Left lung (tissue), 10 donors: Measurements from ENCODE around the gene DCC. TPM values are rescaled to one million over a fixed set of nuclear protein-coding genes. Genes with fewer than 3 reads are reported as not detected.

ENCODE experiments used
- ATAC-seq: fragments of 200-7000 bp; cut with Tn5 transposase; one replicate; pipeline ENCODE4 v1.9.1; 2020; ENCODE audit warnings: moderate library complexity
- DNase-seq, 4 donors: peaks; one replicate each; pipeline ENCODE4 v3.0.0-alpha.2; 2013 to 2020
- H3K27ac ChIP-seq, 2 donors: fragments of 200-600 bp; sonication (generic) in 1 of 2; one replicate each; pipeline versions ENCODE4 v1.5.0 to v1.8.0; 2020 to 2021
- H3K27me3 ChIP-seq, 2 donors: fragments of 200-600 bp; sonication (generic) in 1 of 2; one replicate each; pipeline versions ENCODE4 v1.5.0 to v1.8.0; 2020 to 2021
- H3K36me3 ChIP-seq, 2 donors: fragments of 200-600 bp; sonication (generic) in 1 of 2; one replicate each; pipeline versions ENCODE4 v1.5.0 to v1.8.0; 2020 to 2021
- H3K4me1 ChIP-seq, 2 donors: fragments of 200-600 bp; one replicate each; pipeline ENCODE4 v1.8.0; 2021
- H3K4me3 ChIP-seq, 2 donors: fragments of 200-600 bp; sonication (generic) in 1 of 2; one replicate each; pipeline versions ENCODE4 v1.5.0 to v1.8.0; 2020 to 2021; ENCODE audit warnings: mild to moderate bottlenecking in 1 of 2
- H3K9me3 ChIP-seq, 2 donors: fragments of 200-600 bp; sonication (generic) in 1 of 2; one replicate each; pipeline versions ENCODE4 v1.5.0 to v1.8.0; 2020 to 2021
- intact Hi-C, 2 donors: fragments of 100-400 bp; cut with DNase I; formaldehyde crosslinking; loops; one replicate each; pipeline versions ENCODE4 v1.11.2 to v1.14.2; 2022
- polyA plus RNA-seq, 6 donors: library from polyadenylated mRNA; unstranded; fragments of 120-200 nt; gene quantifications; one replicate each; pipeline ENCODE4 v1.2.1, GENCODE V29; 2013; ENCODE audit not compliant: insufficient read length in 6 of 6
- total RNA-seq, 2 donors: library from RNA; stranded (reverse); fragmentation: NEBNext Ultra II Directional; extraction: Animal tissue kit (Norgen Biotek cat#: 25700); gene quantifications; one replicate each; pipeline ENCODE4 v1.2.1, GENCODE V29; 2021
- TF ChIP-seq, protein P1 (sequence below), 2 donors: fragments of 200-600 bp; sonication (generic) in 1 of 2; IDR thresholded peaks; one replicate each; pipeline versions ENCODE4 v1.5.0 to v1.8.0; 2021; ENCODE audit warnings: antibody characterized with exemption in 2 of 2
- donor health status: DM: no; HTN: yes; CAD: no.
- donor health status: DM: no; HTN: no; CAD: no.

The DCC gene
- total and polyA plus RNA-seq, 8 donors = 0.61 to 3.5 (median 2.1) TPM

DNA sequence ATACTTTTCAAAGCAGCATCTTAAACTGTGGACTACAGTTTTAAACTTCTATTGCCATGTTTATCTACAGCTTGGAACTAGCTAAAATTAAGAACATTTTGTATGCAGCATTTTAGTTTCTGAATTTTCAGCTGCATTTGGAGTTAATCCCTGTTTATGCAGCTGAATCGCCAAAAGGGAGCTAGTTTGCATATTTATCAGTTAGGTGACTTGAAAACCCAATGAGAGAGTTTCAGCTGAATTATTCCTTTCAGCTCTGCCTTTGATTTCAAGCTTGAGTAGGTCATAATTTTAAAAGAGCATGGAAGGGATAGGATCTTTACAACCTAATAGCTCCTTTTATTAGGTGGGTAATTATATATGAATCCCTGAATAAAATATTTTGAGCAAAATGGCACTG, 1191.9 kb downstream of the DCC start:
- H3K27me3 ChIP-seq = no peaks in the 10 kb centered on the region
- H3K4me1 ChIP-seq = no peaks in the 10 kb centered on the region
- H3K27ac ChIP-seq = no peak overlapping the region
- TF ChIP-seq, protein P1, sequence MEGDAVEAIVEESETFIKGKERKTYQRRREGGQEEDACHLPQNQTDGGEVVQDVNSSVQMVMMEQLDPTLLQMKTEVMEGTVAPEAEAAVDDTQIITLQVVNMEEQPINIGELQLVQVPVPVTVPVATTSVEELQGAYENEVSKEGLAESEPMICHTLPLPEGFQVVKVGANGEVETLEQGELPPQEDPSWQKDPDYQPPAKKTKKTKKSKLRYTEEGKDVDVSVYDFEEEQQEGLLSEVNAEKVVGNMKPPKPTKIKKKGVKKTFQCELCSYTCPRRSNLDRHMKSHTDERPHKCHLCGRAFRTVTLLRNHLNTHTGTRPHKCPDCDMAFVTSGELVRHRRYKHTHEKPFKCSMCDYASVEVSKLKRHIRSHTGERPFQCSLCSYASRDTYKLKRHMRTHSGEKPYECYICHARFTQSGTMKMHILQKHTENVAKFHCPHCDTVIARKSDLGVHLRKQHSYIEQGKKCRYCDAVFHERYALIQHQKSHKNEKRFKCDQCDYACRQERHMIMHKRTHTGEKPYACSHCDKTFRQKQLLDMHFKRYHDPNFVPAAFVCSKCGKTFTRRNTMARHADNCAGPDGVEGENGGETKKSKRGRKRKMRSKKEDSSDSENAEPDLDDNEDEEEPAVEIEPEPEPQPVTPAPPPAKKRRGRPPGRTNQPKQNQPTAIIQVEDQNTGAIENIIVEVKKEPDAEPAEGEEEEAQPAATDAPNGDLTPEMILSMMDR (IDR thresholded peaks at IDR 0.05) = no peak
- H3K4me3 ChIP-seq = no peak overlapping the region
- intact Hi-C loops = no loop called here
- ATAC-seq = no peak
- H3K36me3 ChIP-seq = no peaks in the 10 kb centered on the region
- no peak for DNase-seq
- H3K9me3 ChIP-seq = peaks cover 0 to 2% of the 10 kb centered on the region in 2 donors

DNA sequence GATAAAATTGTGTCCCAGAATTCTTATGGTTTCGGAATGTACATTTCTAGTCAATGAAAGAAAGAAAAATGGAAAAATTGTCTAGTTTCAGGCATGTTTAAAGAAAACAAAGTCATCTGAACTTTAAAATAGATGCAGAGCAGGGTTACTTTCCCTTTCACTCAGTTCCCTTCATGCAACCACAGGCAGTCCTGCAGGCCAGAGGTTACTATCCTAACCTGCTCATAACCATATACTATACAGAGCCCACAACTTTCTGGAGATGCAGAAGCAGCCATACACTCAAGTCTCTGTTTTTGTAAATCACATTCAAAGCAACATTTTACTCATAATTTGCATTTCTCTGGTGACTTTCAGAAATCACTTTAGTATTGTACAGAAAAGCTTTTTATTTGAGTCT, 1194.2 kb downstream of the DCC start:
- H3K4me3 ChIP-seq = no peak overlapping the region
- H3K9me3 ChIP-seq = peaks cover 0 to 2% of the 10 kb centered on the region in 2 donors
- no peak overlapping the region for H3K27ac ChIP-seq
- ATAC-seq (no peak), DNase-seq (no peak)
- intact Hi-C loops = no loop called here
- no peaks in the 10 kb centered on the region for H3K4me1 ChIP-seq
- TF ChIP-seq, protein P1 (IDR thresholded peaks at IDR 0.05) = no peak
- H3K27me3 ChIP-seq = no peaks in the 10 kb centered on the region
- H3K36me3 ChIP-seq = no peaks in the 10 kb centered on the region

DNA sequence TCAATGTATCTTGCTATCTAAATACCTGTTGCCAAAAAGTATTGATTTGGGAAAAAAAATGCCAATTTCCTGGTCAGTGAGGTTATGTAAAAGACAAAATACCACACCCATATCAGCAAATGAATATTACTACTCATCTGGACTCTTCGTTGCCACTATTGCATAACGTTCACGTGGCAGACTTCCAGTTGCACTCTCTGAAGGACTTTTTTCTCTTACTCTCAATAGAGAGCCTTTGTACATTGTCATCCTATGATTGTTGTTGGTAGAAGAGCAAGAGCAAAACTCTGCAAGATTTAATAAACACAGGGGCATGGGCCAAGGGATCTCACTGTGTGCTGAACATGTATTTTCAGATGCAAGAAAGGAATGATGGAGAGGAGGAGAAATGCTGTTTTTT, 1194.7 kb downstream of the DCC start:
- TF ChIP-seq, protein P1 (IDR thresholded peaks at IDR 0.05) = no peak
- no peak overlapping the region for H3K27ac ChIP-seq
- H3K4me3 ChIP-seq = no peak overlapping the region
- peak; percentile 44 for ATAC-seq
- no peaks in the 10 kb centered on the region for H3K27me3 ChIP-seq
- intact Hi-C loops = no loop called here
- no peaks in the 10 kb centered on the region for H3K4me1 ChIP-seq
- H3K9me3 ChIP-seq = peaks cover 0 to 2% of the 10 kb centered on the region in 2 donors
- no peaks in the 10 kb centered on the region for H3K36me3 ChIP-seq
- DNase-seq = peak in 1 of 4 donors; percentile 4

DNA sequence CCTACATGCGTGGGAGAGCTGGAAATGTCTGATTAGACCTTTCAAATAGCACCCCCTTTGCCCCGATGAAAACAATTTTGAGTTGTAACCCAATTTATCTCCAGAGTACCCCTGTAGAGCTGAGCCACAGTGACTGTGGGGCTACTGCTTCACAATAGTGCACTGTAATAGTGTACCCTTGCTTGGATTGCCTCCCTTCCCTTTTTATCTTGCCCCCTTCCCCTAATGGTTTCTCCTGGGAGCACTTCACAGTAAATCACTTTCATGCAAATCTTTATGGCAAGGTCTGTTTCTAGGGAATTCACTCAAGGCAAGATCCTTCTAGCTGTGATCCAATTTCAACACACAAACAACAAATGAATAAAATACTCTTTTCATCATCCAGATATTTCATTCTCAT, 1196.9 kb downstream of the DCC start:
- H3K36me3 ChIP-seq = no peaks in the 10 kb centered on the region
- no peak overlapping the region for H3K27ac ChIP-seq
- no peaks in the 10 kb centered on the region for H3K4me1 ChIP-seq
- TF ChIP-seq, protein P1 (IDR thresholded peaks at IDR 0.05) = no peak
- no peak for ATAC-seq
- H3K27me3 ChIP-seq = no peaks in the 10 kb centered on the region
- intact Hi-C loops = no loop called here
- peaks cover 0 to 2% of the 10 kb centered on the region in 2 donors for H3K9me3 ChIP-seq
- H3K4me3 ChIP-seq = no peak overlapping the region
- DNase-seq = no peak

DNA sequence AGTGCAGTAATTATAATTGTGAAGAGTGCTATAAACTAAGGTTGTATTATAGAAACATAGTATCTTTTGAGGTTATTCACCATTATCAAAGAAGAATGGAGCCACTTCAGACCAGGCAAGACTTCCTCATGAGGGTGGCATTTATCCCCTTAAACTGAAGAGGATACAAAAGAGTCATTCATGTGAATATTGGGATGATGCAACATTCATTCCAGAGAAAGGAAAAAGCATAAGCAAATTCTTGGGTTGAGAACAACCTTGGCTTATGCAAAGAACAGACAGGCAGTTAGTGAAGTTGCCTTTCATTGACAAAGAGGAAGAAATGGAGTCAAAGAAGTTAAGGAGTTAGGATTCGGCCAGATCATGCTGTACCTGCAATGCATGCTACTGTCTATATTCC, 1201.9 kb downstream of the DCC start:
- Histone ChIP-seq H3K27ac (no peak overlapping the region), H3K9me3 (no peaks in the 10 kb centered on the region), H3K27me3 (no peaks in the 10 kb centered on the region), H3K4me3 (no peak overlapping the region), H3K4me1 (no peaks in the 10 kb centered on the region), H3K36me3 (no peaks in the 10 kb centered on the region)
- intact Hi-C loops = no loop called here
- DNase-seq (no peak), ATAC-seq (no peak)
- TF ChIP-seq, protein P1 (IDR thresholded peaks at IDR 0.05) = no peak
